GM12878 (cell line): ENCODE data around the gene RBM12. TPM values are rescaled to one million over a fixed set of nuclear protein-coding genes. Genes with fewer than 3 reads are reported as not detected.

Experiments
- ATAC-seq: fragments of 200-7000 bp; cut with Tn5 transposase; 3 replicates; pipeline ENCODE4 v1.9.1; 2020; ENCODE audit warnings: mild to moderate bottlenecking, moderate library complexity
- BruUV-seq: library from RNA; stranded (reverse); fragments of 400-500 nt; replicated peaks from 2 replicates; lab custom pipeline; 2021; lab: Mats Ljungman, UMichigan
- CTCF ChIA-PET: fragments of 300-600 bp; sonication (Branson Sonifier 250); formaldehyde crosslinking; extraction: SDS; loops from one replicate; lab custom pipeline; 2021; ENCODE audit warnings: inconsistent platforms; lab: Yijun Ruan, JAX
- POLR2A ChIA-PET: fragments of 350-600 bp; formaldehyde crosslinking; extraction: SDS; loops from one replicate; lab custom pipeline; 2021; ENCODE audit warnings: inconsistent platforms; lab: Charles Lee
- RAD21 ChIA-PET: fragments of 300-600 bp; sonication (Branson Sonifier 250); formaldehyde crosslinking; loops from one replicate; lab custom pipeline; 2023; ENCODE audit warnings: antibody characterized with exemption; ENCODE audit not compliant: unreplicated experiment; lab: Charles Lee
- SMC1A ChIA-PET: fragments of 300-600 bp; sonication (Branson Sonifier 250); formaldehyde crosslinking; loops from one replicate; lab custom pipeline; 2023; ENCODE audit not compliant: unreplicated experiment, uncharacterized antibody; lab: Charles Lee
- DNase-seq: peaks from one replicate; pipeline ENCODE4 v3.0.0-alpha.2; 2011; ENCODE audit warnings: low read depth, low spot score
- FAIRE-seq: peaks from 3 replicates; lab custom pipeline; 2011; peaks lifted over from hg19 to GRCh38; lab: Jason Lieb, UNC
- H2AFZ ChIP-seq: 2 replicates; pipeline ENCODE4 v1.6.0; 2011; ENCODE audit warnings: low read depth, low read length, control low read depth; ENCODE audit not compliant: control insufficient read depth
- H3K27ac ChIP-seq: 2 replicates; pipeline ENCODE4 v1.5.1; 2011; ENCODE audit warnings: control low read depth; ENCODE audit not compliant: control insufficient read depth, insufficient read depth
- H3K27me3 ChIP-seq, 2 experiments: replicated peaks in 1 of 2; 2 replicates each; pipeline versions ENCODE4 v1.6.0 to v1.6.1; 2011; ENCODE audit warnings: low read length in 1 of 2; ENCODE audit not compliant: control insufficient read depth in 2 of 2, insufficient read depth in 2 of 2
- H3K36me3 ChIP-seq, 2 experiments: 2 replicates each; pipeline ENCODE4 v1.5.1; 2011; ENCODE audit warnings: low read length in 1 of 2; ENCODE audit not compliant: control insufficient read depth in 2 of 2, insufficient read depth in 2 of 2
- H3K4me1 ChIP-seq: 2 replicates; pipeline ENCODE4 v1.6.1; 2011; ENCODE audit warnings: mild to moderate bottlenecking, low read length, moderate library complexity, mixed read lengths; ENCODE audit not compliant: control insufficient read depth, insufficient read depth
- H3K4me2 ChIP-seq: 2 replicates; pipeline ENCODE4 v1.6.0; 2011; ENCODE audit warnings: control low read depth; ENCODE audit not compliant: control insufficient read depth, insufficient read depth
- H3K4me3 ChIP-seq: fragments of 200-600 bp; sonication (generic); 2 replicates; pipeline ENCODE4 v1.5.1; 2016
- H3K79me2 ChIP-seq: 2 replicates; pipeline ENCODE4 v1.6.0; 2011; ENCODE audit warnings: low read length; ENCODE audit not compliant: control insufficient read depth, insufficient read depth
- H3K9ac ChIP-seq: 2 replicates; pipeline ENCODE4 v1.8.0; 2011; ENCODE audit warnings: low read length, control low read depth, mixed read lengths; ENCODE audit not compliant: control insufficient read depth, insufficient read depth
- H3K9me3 ChIP-seq: replicated peaks from 3 replicates; pipeline ENCODE4 v1.5.1; 2011; ENCODE audit warnings: mild to moderate bottlenecking, low read length; ENCODE audit not compliant: control insufficient read depth, insufficient read depth
- H4K20me1 ChIP-seq: 2 replicates; pipeline ENCODE4 v1.6.0; 2011; ENCODE audit not compliant: control insufficient read depth, insufficient read depth
- BHLHE40 ChIP-seq, 2 experiments: fragments of 450-650 bp in 1 of 2; IDR thresholded peaks; 2 replicates each; pipeline ENCODE4 v1.6.1; 2011 to 2017; ENCODE audit warnings: low read depth in 2 of 2, borderline replicate concordance in 1 of 2, improper control_type of control experiment in 1 of 2, low read length in 1 of 2, mild to moderate bottlenecking in 1 of 2
- CBFB ChIP-seq: IDR thresholded peaks from 2 replicates; pipeline ENCODE4 v1.6.1; 2016; ENCODE audit warnings: antibody characterized with exemption, low read depth
- DPF2 ChIP-seq: fragments of 450-650 bp; IDR thresholded peaks from 2 replicates; pipeline ENCODE4 v1.6.1; 2017; ENCODE audit warnings: mild to moderate bottlenecking
- EP300 ChIP-seq, 2 experiments: fragments of 150-350 bp in 1 of 2; IDR thresholded peaks; 2 replicates each; pipeline ENCODE4 v1.6.1; 2011 to 2012; ENCODE audit warnings: low read depth in 2 of 2, low read length in 2 of 2, borderline replicate concordance in 1 of 2, improper control_type of control experiment in 1 of 2, inconsistent platforms in 1 of 2; ENCODE audit not compliant: control insufficient read depth in 1 of 2
- FOXK2 ChIP-seq: fragments of 450-650 bp; IDR thresholded peaks from 2 replicates; pipeline ENCODE4 v1.6.1; 2017; ENCODE audit warnings: mild to moderate bottlenecking, moderate library complexity
- JUNB ChIP-seq: IDR thresholded peaks from 2 replicates; pipeline ENCODE4 v1.6.1; 2016; ENCODE audit warnings: antibody characterized with exemption, mild to moderate bottlenecking
- MYC ChIP-seq: IDR thresholded peaks from 2 replicates; pipeline ENCODE4 v1.6.1; 2011; ENCODE audit warnings: mild to moderate bottlenecking, low read length, moderate library complexity, inconsistent platforms; ENCODE audit not compliant: insufficient read depth, insufficient replicate concordance, insufficient read length, severe bottlenecking
- NR2F1 ChIP-seq: fragments of 450-650 bp; conservative IDR thresholded peaks from 2 replicates; pipeline ENCODE4 v1.6.1; 2017; ENCODE audit warnings: mild to moderate bottlenecking
- RAD51 ChIP-seq: fragments of 450-650 bp; IDR thresholded peaks from 2 replicates; pipeline ENCODE4 v1.6.1; 2016; ENCODE audit warnings: moderate library complexity, mild to moderate bottlenecking, inconsistent platforms
- RBBP5 ChIP-seq: fragments of 200-600 bp; sonication (generic); conservative IDR thresholded peaks from 2 replicates; pipeline ENCODE4 v1.6.1; 2016
- RFX5 ChIP-seq: IDR thresholded peaks from 2 replicates; pipeline ENCODE4 v1.6.1; 2011; ENCODE audit warnings: low read depth, low read length, improper control_type of control experiment
- RUNX3 ChIP-seq: IDR thresholded peaks from 2 replicates; pipeline ENCODE4 v1.6.1; 2012; ENCODE audit warnings: low read length, inconsistent platforms
- SPI1 ChIP-seq: IDR thresholded peaks from 2 replicates; pipeline ENCODE4 v1.6.1; 2011; ENCODE audit warnings: low read depth, mild to moderate bottlenecking, low read length, moderate library complexity, borderline replicate concordance; ENCODE audit not compliant: insufficient read depth
- TCF7 ChIP-seq: IDR thresholded peaks from 2 replicates; pipeline ENCODE4 v1.6.1; 2014; ENCODE audit warnings: antibody characterized with exemption, borderline replicate concordance
- ZZZ3 ChIP-seq: IDR thresholded peaks from 2 replicates; pipeline ENCODE4 v1.6.1; 2011; ENCODE audit warnings: low read depth; ENCODE audit not compliant: control insufficient read depth, insufficient read length
- WGBS: methylation state at CpG from one replicate; pipeline ENCODE4 v1.1.6; 2016; ENCODE audit warnings: low lambda C conversion rate; ENCODE audit not compliant: insufficient replicate concordance, insufficient coverage; ENCODE audit errors: missing lambda C conversion rate; 5-methylcytosine and 5-hydroxymethylcytosine counted together
- in situ Hi-C: fragments of 300-500 bp; cut with MboI; formaldehyde crosslinking; loops from 9 replicates; pipeline ENCODE4 v1.14.3; 2018; ENCODE audit warnings: mixed read lengths
- intact Hi-C: fragments of 100-400 bp; cut with micrococcal nuclease; formaldehyde crosslinking; loops from one replicate; pipeline ENCODE4 v1.14.2; 2022; ENCODE audit not compliant: unreplicated experiment
- polyA plus RNA-seq, 11 experiments: library from polyadenylated mRNA; depleted of rRNA in 4 of 11; unstranded in 6 of 11; stranded (reverse) in 5 of 11; fragments of >200 nt; fragmentation: Nextera tagmentation in 4 of 11; fragmentation: Illumina TruSeq in 1 of 11; extraction: Ambion mirVana in 4 of 11; extraction: Trizol in 1 of 11; gene quantifications; 1 replicate in 1 of 11; 2 replicates in 10 of 11; pipeline versions ENCODE4 v1.2.1 to v1.2.3, GENCODE V29; 2011 to 2016; ENCODE audit warnings: inconsistent platforms in 2 of 11, missing spikeins in 2 of 11, low read depth in 1 of 11
- total RNA-seq, 4 experiments: library from RNA; depleted of rRNA in 3 of 4; stranded (reverse); fragments of >200 nt in 3 of 4; fragmentation: Illumina TruSeq in 1 of 4; extraction: Trizol in 1 of 4; gene quantifications; 2 replicates each; pipeline versions ENCODE4 v1.2.1 to v1.2.3, GENCODE V29; 2013 to 2021
- TF ChIP-seq, protein P1 (sequence below): fragments of 450-650 bp; IDR thresholded peaks from 2 replicates; pipeline ENCODE4 v1.6.1; 2018; ENCODE audit warnings: mild to moderate bottlenecking, low read depth, moderate library complexity; ENCODE audit not compliant: partially characterized antibody
- TF ChIP-seq, protein P2 (sequence below): IDR thresholded peaks from 2 replicates; pipeline ENCODE4 v1.6.1; 2012; ENCODE audit warnings: low read length, inconsistent platforms

RBM12 gene
- total and polyA plus RNA-seq, 10 of the 15 experiments (the other 5 are each of a cell fraction or from before 2014, with no cell fraction given) = 4.7 to 153 (median 58.5) TPM

DNA sequence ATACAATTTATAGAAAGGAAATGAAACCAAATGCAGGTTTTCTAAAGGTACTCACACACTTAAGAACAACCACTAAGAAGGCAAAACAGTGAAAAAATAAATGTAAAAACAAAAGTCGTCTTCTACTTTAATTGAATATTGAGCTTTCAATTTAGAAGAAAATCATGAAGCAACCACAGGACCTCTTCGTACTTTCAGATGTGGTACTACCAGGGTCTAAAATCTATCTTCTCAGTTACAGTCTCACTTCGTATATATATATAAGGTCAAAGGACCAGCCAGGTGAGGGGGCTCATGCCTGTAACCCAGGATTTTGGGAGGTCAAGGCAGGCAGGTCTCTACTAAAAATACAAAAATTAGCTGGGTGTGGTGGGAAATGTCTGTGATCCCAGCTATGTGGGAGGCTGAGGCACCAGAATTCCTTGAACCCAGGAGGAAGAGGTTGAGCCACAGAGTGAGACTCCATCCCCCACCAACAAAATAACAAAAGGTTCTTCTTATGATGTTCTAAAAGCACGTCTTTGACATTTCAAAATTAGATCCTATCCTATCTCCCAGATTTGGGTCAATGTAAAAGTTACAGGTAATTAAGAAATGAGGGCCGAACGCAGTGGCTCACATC lies 47.0 kb upstream of the RBM12 start:
- TF ChIP-seq JUNB (peak; percentile 34; the same call in 1 of the 2 replicates), RBBP5 (no peak), CBFB (no peak), RAD51 (no peak), RFX5 (no peak), BHLHE40 (IDR thresholded peaks at IDR 0.05; ENCODE audit: borderline replicate concordance in 1 of 2, low read depth in 2 of 2, low read length in 1 of 2) (no peak), EP300 (IDR thresholded peaks at IDR 0.05; ENCODE audit: borderline replicate concordance in 1 of 2, control insufficient read depth in 1 of 2, low read depth in 2 of 2, low read length in 2 of 2) (no peak), ZZZ3 (no peak), RUNX3 (peak; percentile 91), TCF7 (peak; percentile 35; the same call in 1 of the 2 replicates), SPI1 (peak; percentile 39; the same call in 1 of the 2 replicates), NR2F1 (0 out of 2 replicates have a peak, but pooled peaks have one; percentile 19), FOXK2 (no peak), DPF2 (no peak), MYC (no peak)
- TF ChIP-seq, protein P1, sequence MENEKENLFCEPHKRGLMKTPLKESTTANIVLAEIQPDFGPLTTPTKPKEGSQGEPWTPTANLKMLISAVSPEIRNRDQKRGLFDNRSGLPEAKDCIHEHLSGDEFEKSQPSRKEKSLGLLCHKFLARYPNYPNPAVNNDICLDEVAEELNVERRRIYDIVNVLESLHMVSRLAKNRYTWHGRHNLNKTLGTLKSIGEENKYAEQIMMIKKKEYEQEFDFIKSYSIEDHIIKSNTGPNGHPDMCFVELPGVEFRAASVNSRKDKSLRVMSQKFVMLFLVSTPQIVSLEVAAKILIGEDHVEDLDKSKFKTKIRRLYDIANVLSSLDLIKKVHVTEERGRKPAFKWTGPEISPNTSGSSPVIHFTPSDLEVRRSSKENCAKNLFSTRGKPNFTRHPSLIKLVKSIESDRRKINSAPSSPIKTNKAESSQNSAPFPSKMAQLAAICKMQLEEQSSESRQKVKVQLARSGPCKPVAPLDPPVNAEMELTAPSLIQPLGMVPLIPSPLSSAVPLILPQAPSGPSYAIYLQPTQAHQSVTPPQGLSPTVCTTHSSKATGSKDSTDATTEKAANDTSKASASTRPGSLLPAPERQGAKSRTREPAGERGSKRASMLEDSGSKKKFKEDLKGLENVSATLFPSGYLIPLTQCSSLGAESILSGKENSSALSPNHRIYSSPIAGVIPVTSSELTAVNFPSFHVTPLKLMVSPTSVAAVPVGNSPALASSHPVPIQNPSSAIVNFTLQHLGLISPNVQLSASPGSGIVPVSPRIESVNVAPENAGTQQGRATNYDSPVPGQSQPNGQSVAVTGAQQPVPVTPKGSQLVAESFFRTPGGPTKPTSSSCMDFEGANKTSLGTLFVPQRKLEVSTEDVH = no peak
- TF ChIP-seq, protein P2, sequence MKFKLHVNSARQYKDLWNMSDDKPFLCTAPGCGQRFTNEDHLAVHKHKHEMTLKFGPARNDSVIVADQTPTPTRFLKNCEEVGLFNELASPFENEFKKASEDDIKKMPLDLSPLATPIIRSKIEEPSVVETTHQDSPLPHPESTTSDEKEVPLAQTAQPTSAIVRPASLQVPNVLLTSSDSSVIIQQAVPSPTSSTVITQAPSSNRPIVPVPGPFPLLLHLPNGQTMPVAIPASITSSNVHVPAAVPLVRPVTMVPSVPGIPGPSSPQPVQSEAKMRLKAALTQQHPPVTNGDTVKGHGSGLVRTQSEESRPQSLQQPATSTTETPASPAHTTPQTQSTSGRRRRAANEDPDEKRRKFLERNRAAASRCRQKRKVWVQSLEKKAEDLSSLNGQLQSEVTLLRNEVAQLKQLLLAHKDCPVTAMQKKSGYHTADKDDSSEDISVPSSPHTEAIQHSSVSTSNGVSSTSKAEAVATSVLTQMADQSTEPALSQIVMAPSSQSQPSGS = no peak
- 38% methylated on average over 6 of the region's 6 CpGs for WGBS
- Histone ChIP-seq H3K4me3 (no peak overlapping the region), H3K79me2 (peaks cover 38% of the 10 kb centered on the region), H3K27me3 (no peaks in the 10 kb centered on the region), H3K27ac (peak overlapping the region; percentile 37; the same call in 1 of the 2 replicates), H4K20me1 (peaks cover 16% of the 10 kb centered on the region), H3K9ac (no peak overlapping the region), H3K9me3 (no peaks in the 10 kb centered on the region), H3K4me1 (peaks cover 16% of the 10 kb centered on the region), H2AFZ (no peak overlapping the region), H3K36me3 (peaks cover 17 to 54% of the 10 kb centered on the region in 2 experiments), H3K4me2 (peak overlapping the region; percentile 31; the same call in 1 of the 2 replicates)
- CTCF ChIA-PET = interaction anchor here (1.2 to 1.9 kb wide), 3 partner anchors 9 to 28 kb away, joined by 3 to 4 read pairs (median 4); no protein-coding TSS in a partner anchor
- DNase-seq (no peak), ATAC-seq (peak; percentile 39), FAIRE-seq (no peak)
- no TSS peak for BruUV-seq
- RAD21 ChIA-PET = interaction anchor here (1.1 kb wide), 2 partner anchors 93 to 129 kb away, joined by 3 read pairs; no protein-coding TSS in a partner anchor
- in situ Hi-C loops = no loop called here
- SMC1A ChIA-PET = interaction anchor here (1.0 kb wide), 2 partner anchors 8 to 33 kb away, joined by 3 read pairs; no protein-coding TSS in a partner anchor
- POLR2A ChIA-PET = interaction anchor here (1.0 to 3.4 kb wide), 3 partner anchors 12 to 57 kb away, joined by 3 to 10 read pairs (median 3); partner anchors contain the start of genes NFS1 and ROMO1
- intact Hi-C loops = no loop called here
